ENCODE results near the gene CEPT1.

- TF ChIP-seq CTCF (IDR thresholded peaks at IDR 0.05): no peak
- no peak for TF ChIP-seq POLR2A (IDR thresholded peaks at IDR 0.05)
Measured at GRCh38 chr1:111225717-111226400, 85.8 kb downstream of the CEPT1 start.
